Subcutaneous adipose tissue (tissue), 4 donors: ENCODE measurements around the gene RASD2. TPM values are rescaled to one million over a fixed set of nuclear protein-coding genes. Genes with fewer than 3 reads are reported as not detected.

ENCODE experiments used
- CTCF ChIP-seq: fragments of 450-650 bp; IDR thresholded peaks from one replicate; pipeline ENCODE4 v1.5.1; 2016; ENCODE audit warnings: low read depth, mild to moderate bottlenecking, control low read depth, antibody characterized with exemption, moderate library complexity
- total RNA-seq, 4 donors: library from RNA; depleted of rRNA; stranded (reverse); fragments of >200 nt; gene quantifications; one replicate each; pipeline ENCODE4 v1.1.0, GENCODE V29; 2016

Gene RASD2
- total RNA-seq, 4 donors from 2014 or later, result 0.16 to 1.9 (median 0.31) TPM

- no peak for TF ChIP-seq CTCF
Measured at GRCh38 chr22:35552846-35553245, 12.2 kb downstream of the RASD2 start.

GRCh38 chr22:35553341-35553740, 12.7 kb downstream of the RASD2 start:
- no peak for TF ChIP-seq CTCF

- TF ChIP-seq CTCF, result no peak
Measured at GRCh38 chr22:35554297-35554845, 13.7 kb downstream of the RASD2 start.

- TF ChIP-seq CTCF, result no peak
Measured at GRCh38 chr22:35555483-35555890, 14.9 kb downstream of the RASD2 start.

- no peak for TF ChIP-seq CTCF
Measured at GRCh38 chr22:35555946-35556547, 15.4 kb downstream of the RASD2 start.

GRCh38 chr22:35556666-35557065, 16.0 kb downstream of the RASD2 start:
- no peak for TF ChIP-seq CTCF

GRCh38 chr22:35558031-35558430, 17.4 kb downstream of the RASD2 start:
- TF ChIP-seq CTCF, result no peak
